Measurements from ENCODE around the gene PTPN9.

- TF ChIP-seq POLR2A (IDR thresholded peaks at IDR 0.05) = no peak
- TF ChIP-seq, protein P1, sequence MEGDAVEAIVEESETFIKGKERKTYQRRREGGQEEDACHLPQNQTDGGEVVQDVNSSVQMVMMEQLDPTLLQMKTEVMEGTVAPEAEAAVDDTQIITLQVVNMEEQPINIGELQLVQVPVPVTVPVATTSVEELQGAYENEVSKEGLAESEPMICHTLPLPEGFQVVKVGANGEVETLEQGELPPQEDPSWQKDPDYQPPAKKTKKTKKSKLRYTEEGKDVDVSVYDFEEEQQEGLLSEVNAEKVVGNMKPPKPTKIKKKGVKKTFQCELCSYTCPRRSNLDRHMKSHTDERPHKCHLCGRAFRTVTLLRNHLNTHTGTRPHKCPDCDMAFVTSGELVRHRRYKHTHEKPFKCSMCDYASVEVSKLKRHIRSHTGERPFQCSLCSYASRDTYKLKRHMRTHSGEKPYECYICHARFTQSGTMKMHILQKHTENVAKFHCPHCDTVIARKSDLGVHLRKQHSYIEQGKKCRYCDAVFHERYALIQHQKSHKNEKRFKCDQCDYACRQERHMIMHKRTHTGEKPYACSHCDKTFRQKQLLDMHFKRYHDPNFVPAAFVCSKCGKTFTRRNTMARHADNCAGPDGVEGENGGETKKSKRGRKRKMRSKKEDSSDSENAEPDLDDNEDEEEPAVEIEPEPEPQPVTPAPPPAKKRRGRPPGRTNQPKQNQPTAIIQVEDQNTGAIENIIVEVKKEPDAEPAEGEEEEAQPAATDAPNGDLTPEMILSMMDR (IDR thresholded peaks at IDR 0.05) = no peak
Observed at GRCh38 chr15:75622505-75622904, 43.4 kb upstream of the PTPN9 start.
